Measurements from ENCODE around the gene IRF2BP2. TPM values are rescaled to one million over a fixed set of nuclear protein-coding genes. Genes with fewer than 3 reads are reported as not detected.

The IRF2BP2 gene
- total and polyA plus RNA-seq, 2 of the 13 experiments (the other 11 are each of a cell fraction or from before 2014, with no cell fraction given), result 140 to 147 TPM

DNA sequence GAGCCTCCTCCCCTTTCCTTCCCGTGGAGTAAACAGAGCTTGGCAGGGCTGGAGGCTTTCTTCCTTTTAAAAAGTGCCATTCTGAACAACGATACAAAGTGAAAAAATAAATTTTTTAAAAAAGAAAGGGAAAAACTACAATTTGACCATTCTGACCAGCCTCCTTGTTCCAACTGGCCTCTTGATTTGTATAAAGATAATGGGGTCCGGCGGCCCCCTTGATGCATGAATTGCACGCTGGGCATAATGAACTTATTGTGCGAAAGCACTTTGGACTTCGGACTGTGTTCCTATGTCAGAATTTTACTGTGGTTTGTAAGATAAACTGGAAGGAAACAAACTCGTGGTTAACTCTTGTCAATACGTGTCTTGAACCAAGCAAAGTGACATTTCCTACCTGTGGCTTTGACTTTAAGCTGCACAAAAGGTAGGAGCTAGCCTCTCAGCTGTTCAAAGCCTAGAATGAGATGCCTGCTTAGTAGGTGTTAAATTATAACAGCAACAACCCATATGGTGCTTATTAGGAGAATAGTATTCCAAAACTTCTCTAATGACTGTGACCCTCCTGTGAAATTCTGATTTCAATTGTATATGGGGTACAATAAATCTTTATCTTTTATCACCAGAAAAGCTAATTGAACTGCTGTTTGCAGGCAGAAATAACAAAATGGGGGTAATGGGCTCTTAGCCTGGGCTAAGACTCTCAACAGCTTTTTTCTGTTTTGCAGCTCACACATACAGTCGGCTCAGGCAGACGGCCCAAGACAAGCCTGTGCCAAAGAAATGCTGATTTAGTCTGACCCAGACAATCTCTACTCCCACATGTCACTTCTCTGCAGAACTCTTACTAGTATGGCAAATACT, 9.3 kb downstream of the IRF2BP2 start (continued):
- TF ChIP-seq, protein P1, sequence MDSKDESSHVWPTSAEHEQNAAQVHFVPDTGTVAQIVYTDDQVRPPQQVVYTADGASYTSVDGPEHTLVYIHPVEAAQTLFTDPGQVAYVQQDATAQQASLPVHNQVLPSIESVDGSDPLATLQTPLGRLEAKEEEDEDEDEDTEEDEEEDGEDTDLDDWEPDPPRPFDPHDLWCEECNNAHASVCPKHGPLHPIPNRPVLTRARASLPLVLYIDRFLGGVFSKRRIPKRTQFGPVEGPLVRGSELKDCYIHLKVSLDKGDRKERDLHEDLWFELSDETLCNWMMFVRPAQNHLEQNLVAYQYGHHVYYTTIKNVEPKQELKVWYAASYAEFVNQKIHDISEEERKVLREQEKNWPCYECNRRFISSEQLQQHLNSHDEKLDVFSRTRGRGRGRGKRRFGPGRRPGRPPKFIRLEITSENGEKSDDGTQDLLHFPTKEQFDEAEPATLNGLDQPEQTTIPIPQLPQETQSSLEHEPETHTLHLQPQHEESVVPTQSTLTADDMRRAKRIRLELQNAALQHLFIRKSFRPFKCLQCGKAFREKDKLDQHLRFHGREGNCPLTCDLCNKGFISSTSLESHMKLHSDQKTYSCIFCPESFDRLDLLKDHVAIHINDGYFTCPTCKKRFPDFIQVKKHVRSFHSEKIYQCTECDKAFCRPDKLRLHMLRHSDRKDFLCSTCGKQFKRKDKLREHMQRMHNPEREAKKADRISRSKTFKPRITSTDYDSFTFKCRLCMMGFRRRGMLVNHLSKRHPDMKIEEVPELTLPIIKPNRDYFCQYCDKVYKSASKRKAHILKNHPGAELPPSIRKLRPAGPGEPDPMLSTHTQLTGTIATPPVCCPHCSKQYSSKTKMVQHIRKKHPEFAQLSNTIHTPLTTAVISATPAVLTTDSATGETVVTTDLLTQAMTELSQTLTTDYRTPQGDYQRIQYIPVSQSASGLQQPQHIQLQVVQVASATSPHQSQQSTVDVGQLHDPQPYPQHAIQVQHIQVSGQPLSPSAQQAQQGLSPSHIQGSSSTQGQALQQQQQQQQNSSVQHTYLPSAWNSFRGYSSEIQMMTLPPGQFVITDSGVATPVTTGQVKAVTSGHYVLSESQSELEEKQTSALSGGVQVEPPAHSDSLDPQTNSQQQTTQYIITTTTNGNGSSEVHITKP (CRISPR knock-in tag; IDR thresholded peaks at IDR 0.05; ENCODE audit: low read depth), result peak; percentile 13; the same call in 1 of the 2 replicates
- no peak for TF ChIP-seq CAMTA2 (CRISPR knock-in tag; IDR thresholded peaks at IDR 0.05; ENCODE audit: borderline replicate concordance)
- TF ChIP-seq, protein P2, sequence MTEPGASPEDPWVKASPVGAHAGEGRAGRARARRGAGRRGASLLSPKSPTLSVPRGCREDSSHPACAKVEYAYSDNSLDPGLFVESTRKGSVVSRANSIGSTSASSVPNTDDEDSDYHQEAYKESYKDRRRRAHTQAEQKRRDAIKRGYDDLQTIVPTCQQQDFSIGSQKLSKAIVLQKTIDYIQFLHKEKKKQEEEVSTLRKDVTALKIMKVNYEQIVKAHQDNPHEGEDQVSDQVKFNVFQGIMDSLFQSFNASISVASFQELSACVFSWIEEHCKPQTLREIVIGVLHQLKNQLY (CRISPR knock-in tag; IDR thresholded peaks at IDR 0.05), result no peak; the same call in 1 of the 2 replicates
- no peak for TF ChIP-seq IRX3 (CRISPR knock-in tag; IDR thresholded peaks at IDR 0.05; ENCODE audit: borderline replicate concordance, low read depth)
- TF ChIP-seq ZNF510 (CRISPR knock-in tag; IDR thresholded peaks at IDR 0.05; ENCODE audit: low read depth), result 0 out of 2 replicates have a peak, but pooled peaks have one; percentile 8
- TF ChIP-seq, protein P3, sequence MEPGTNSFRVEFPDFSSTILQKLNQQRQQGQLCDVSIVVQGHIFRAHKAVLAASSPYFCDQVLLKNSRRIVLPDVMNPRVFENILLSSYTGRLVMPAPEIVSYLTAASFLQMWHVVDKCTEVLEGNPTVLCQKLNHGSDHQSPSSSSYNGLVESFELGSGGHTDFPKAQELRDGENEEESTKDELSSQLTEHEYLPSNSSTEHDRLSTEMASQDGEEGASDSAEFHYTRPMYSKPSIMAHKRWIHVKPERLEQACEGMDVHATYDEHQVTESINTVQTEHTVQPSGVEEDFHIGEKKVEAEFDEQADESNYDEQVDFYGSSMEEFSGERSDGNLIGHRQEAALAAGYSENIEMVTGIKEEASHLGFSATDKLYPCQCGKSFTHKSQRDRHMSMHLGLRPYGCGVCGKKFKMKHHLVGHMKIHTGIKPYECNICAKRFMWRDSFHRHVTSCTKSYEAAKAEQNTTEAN (CRISPR knock-in tag; conservative IDR thresholded peaks at IDR 0.05), result no peak; the same call in 1 of the 2 replicates
- peak; percentile 59; the same call in 1 of the 2 replicates for TF ChIP-seq GATA4 (IDR thresholded peaks at IDR 0.05; ENCODE audit: borderline replicate concordance, low read depth)
- no peak for TF ChIP-seq PTBP1 (IDR thresholded peaks at IDR 0.05; ENCODE audit: low read depth, low read length, poor library complexity, severe bottlenecking)
- TF ChIP-seq GTF3A (CRISPR knock-in tag; conservative IDR thresholded peaks at IDR 0.05), result no peak
- TF ChIP-seq MEF2D (CRISPR knock-in tag; IDR thresholded peaks at IDR 0.05), result peak; percentile 38; the same call in 1 of the 2 replicates
- no peak for TF ChIP-seq TAF15 (IDR thresholded peaks at IDR 0.05; ENCODE audit: low read depth, low read length, poor library complexity, severe bottlenecking)
- no peak for TF ChIP-seq YY1 (IDR thresholded peaks at IDR 0.05; ENCODE audit: insufficient read depth, insufficient replicate concordance, low read depth, low read length)
- TF ChIP-seq ZNF768 (CRISPR knock-in tag; IDR thresholded peaks at IDR 0.05), result no peak
- no peak for TF ChIP-seq ZNF367 (CRISPR knock-in tag; IDR thresholded peaks at IDR 0.05; ENCODE audit: borderline replicate concordance)
- peak; percentile 62 for TF ChIP-seq CEBPG (CRISPR knock-in tag; IDR thresholded peaks at IDR 0.05)
- TF ChIP-seq ZNF703 (CRISPR knock-in tag; IDR thresholded peaks at IDR 0.05; ENCODE audit: borderline replicate concordance), result peak; percentile 34; the same call in 1 of the 2 replicates
- TF ChIP-seq ZKSCAN5 (CRISPR knock-in tag; IDR thresholded peaks at IDR 0.05), result no peak
- TF ChIP-seq, protein P4, sequence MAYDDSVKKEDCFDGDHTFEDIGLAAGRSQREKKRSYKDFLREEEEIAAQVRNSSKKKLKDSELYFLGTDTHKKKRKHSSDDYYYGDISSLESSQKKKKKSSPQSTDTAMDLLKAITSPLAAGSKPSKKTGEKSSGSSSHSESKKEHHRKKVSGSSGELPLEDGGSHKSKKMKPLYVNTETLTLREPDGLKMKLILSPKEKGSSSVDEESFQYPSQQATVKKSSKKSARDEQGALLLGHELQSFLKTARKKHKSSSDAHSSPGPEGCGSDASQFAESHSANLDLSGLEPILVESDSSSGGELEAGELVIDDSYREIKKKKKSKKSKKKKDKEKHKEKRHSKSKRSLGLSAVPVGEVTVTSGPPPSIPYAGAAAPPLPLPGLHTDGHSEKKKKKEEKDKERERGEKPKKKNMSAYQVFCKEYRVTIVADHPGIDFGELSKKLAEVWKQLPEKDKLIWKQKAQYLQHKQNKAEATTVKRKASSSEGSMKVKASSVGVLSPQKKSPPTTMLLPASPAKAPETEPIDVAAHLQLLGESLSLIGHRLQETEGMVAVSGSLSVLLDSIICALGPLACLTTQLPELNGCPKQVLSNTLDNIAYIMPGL (CRISPR knock-in tag; IDR thresholded peaks at IDR 0.05; ENCODE audit: borderline replicate concordance in 1 of 2, low read depth in 1 of 2), result peak in 1 of 2 experiments; percentile 30; a peak in 1 of 4 replicates
- TF ChIP-seq ZKSCAN8 (CRISPR knock-in tag; IDR thresholded peaks at IDR 0.05; ENCODE audit: borderline replicate concordance), result 0 out of 2 replicates have a peak, but pooled peaks have one; percentile 30
- TF ChIP-seq HDAC2 (CRISPR knock-in tag; IDR thresholded peaks at IDR 0.05), result 0 out of 2 replicates have a peak, but pooled peaks have one; percentile 48
- TF ChIP-seq TAF1 (CRISPR knock-in tag; IDR thresholded peaks at IDR 0.05), result no peak

Data from HepG2 (cell line).